Endothelial cell of umbilical vein (primary cell): ENCODE results near the gene ABCG5. TPM values are rescaled to one million over a fixed set of nuclear protein-coding genes. Genes with fewer than 3 reads are reported as not detected.

ENCODE experiments used
- BruUV-seq: library from RNA; stranded (reverse); fragments of 400-500 nt; replicated peaks from 2 replicates; lab custom pipeline; 2021; lab: Mats Ljungman, UMichigan
- CTCF ChIA-PET: fragments of 300-600, 350-600 bp; sonication (Branson Sonifier 250); formaldehyde crosslinking; loops from one replicate; lab custom pipeline; 2021; ENCODE audit warnings: antibody characterized with exemption, inconsistent platforms; lab: Charles Lee
- POLR2A ChIA-PET: fragments of 300-600, 350-600 bp; sonication (Branson Sonifier 250); formaldehyde crosslinking; loops from one replicate; lab custom pipeline; 2021; ENCODE audit warnings: antibody characterized with exemption, inconsistent platforms; lab: Charles Lee
- DNase-seq: peaks from one replicate; pipeline ENCODE4 v3.0.0-alpha.2; 2011; ENCODE audit warnings: low read depth, low spot score
- FAIRE-seq: peaks from 2 replicates; lab custom pipeline; 2011; peaks lifted over from hg19 to GRCh38; lab: Jason Lieb, UNC
- H2AFZ ChIP-seq: 2 replicates; pipeline ENCODE4 v1.6.0; 2012; ENCODE audit warnings: low read depth, low read length, control low read depth, inconsistent platforms
- H3K27ac ChIP-seq: 2 replicates; pipeline ENCODE4 v1.5.1; 2011; ENCODE audit warnings: low read depth, mild to moderate bottlenecking, control low read depth, low read length, moderate library complexity; ENCODE audit not compliant: insufficient read depth
- H3K27me3 ChIP-seq, 2 experiments: 2 replicates each; pipeline versions ENCODE4 v1.6.0 to v1.6.1; 2011; ENCODE audit warnings: low read length in 2 of 2, mixed read lengths in 1 of 2; ENCODE audit not compliant: control insufficient read depth in 2 of 2, insufficient read depth in 2 of 2
- H3K36me3 ChIP-seq, 2 experiments: 2 replicates in 1 of 2; 3 replicates in 1 of 2; pipeline ENCODE4 v1.5.1; 2011; ENCODE audit warnings: low read length in 2 of 2, mild to moderate bottlenecking in 1 of 2, moderate library complexity in 1 of 2; ENCODE audit not compliant: control insufficient read depth in 2 of 2, insufficient read depth in 2 of 2; ENCODE audit errors: extremely low read depth in 1 of 2
- H3K4me1 ChIP-seq: 3 replicates; pipeline ENCODE4 v1.5.1; 2011; ENCODE audit warnings: mild to moderate bottlenecking, low read length; ENCODE audit not compliant: control insufficient read depth, insufficient read depth; ENCODE audit errors: extremely low read depth
- H3K4me2 ChIP-seq: 2 replicates; pipeline ENCODE4 v1.6.1; 2011; ENCODE audit warnings: low read length, control low read depth, mixed read lengths; ENCODE audit not compliant: insufficient read depth
- H3K4me3 ChIP-seq, 3 experiments: fragments of 200-600 bp in 1 of 3; sonication (generic), shearing (Covaris generic) in 1 of 3; replicated peaks in 1 of 3; 2 replicates each; pipeline ENCODE4 v1.5.1; 2011 to 2016; ENCODE audit warnings: control low read depth in 3 of 3, low read length in 3 of 3, mild to moderate bottlenecking in 2 of 3, inconsistent platforms in 1 of 3, low read depth in 1 of 3, moderate library complexity in 1 of 3; ENCODE audit not compliant: insufficient read depth in 1 of 3
- H3K79me2 ChIP-seq: 2 replicates; pipeline ENCODE4 v1.6.0; 2012; ENCODE audit warnings: low read length, inconsistent platforms; ENCODE audit not compliant: control insufficient read depth, insufficient read depth
- H3K9ac ChIP-seq: replicated peaks from 2 replicates; pipeline ENCODE3; 2011; ENCODE audit warnings: low read length, control low read depth; ENCODE audit not compliant: insufficient read depth; ENCODE audit errors: extremely low read depth
- H3K9me1 ChIP-seq: replicated peaks from 3 replicates; pipeline ENCODE4 v1.6.0; 2011; ENCODE audit warnings: mild to moderate bottlenecking, low read length; ENCODE audit not compliant: control insufficient read depth, insufficient read depth; ENCODE audit errors: extremely low read depth
- H3K9me3 ChIP-seq: replicated peaks from 2 replicates; pipeline ENCODE4 v1.5.1; 2012; ENCODE audit warnings: low read length, inconsistent platforms; ENCODE audit not compliant: control insufficient read depth, insufficient read depth
- H4K20me1 ChIP-seq: replicated peaks from 2 replicates; pipeline ENCODE3; 2011; ENCODE audit warnings: mild to moderate bottlenecking, low read length; ENCODE audit not compliant: control insufficient read depth, insufficient read depth; ENCODE audit errors: extremely low read depth
- EZH2 ChIP-seq: IDR thresholded peaks from 2 replicates; pipeline ENCODE4 v1.6.1; 2012; ENCODE audit warnings: borderline replicate concordance, low read depth, mild to moderate bottlenecking, moderate library complexity, low read length, inconsistent platforms; ENCODE audit not compliant: severe bottlenecking
- FOS ChIP-seq: IDR thresholded peaks from 2 replicates; pipeline ENCODE4 v1.6.1; 2011; ENCODE audit warnings: mild to moderate bottlenecking, low read length, moderate library complexity, borderline replicate concordance; ENCODE audit not compliant: insufficient read depth
- GATA2 ChIP-seq: IDR thresholded peaks from 2 replicates; pipeline ENCODE4 v1.7.0; 2011; ENCODE audit warnings: low read depth, mild to moderate bottlenecking, moderate library complexity, mixed read lengths, low read length; ENCODE audit not compliant: insufficient read length, insufficient read depth
- JUN ChIP-seq: IDR thresholded peaks from 2 replicates; pipeline ENCODE4 v1.6.1; 2011; ENCODE audit warnings: borderline replicate concordance, low read depth; ENCODE audit not compliant: insufficient read length, insufficient read depth
- MYC ChIP-seq: IDR thresholded peaks from one replicate; pipeline ENCODE4 v1.6.1; 2011; ENCODE audit warnings: mild to moderate bottlenecking, low read depth, low read length
- POLR2A ChIP-seq: IDR thresholded peaks from 2 replicates; pipeline ENCODE4 v1.6.1; 2012; ENCODE audit warnings: low read depth, mild to moderate bottlenecking, control low read depth, low read length
- POLR2AphosphoS5 ChIP-seq: IDR thresholded peaks from 2 replicates; pipeline ENCODE4 v1.6.1; 2012; ENCODE audit warnings: low read depth, mild to moderate bottlenecking, control low read depth, low read length, moderate library complexity; ENCODE audit not compliant: insufficient read depth
- dilution Hi-C: fragments of 300-500 bp; cut with MboI; formaldehyde crosslinking; loops from one replicate; pipeline ENCODE4 v1.15.0; 2019; ENCODE audit warnings: low sequenced_read_pairs; ENCODE audit not compliant: extremely low pct_ligation_motif_present
- intact Hi-C: fragments of 100-400 bp; cut with micrococcal nuclease; formaldehyde crosslinking; loops from one replicate; pipeline ENCODE4 v1.10.0; 2022
- polyA plus RNA-seq, 4 experiments: library from polyadenylated mRNA; depleted of rRNA in 3 of 4; stranded (reverse) in 3 of 4; unstranded in 1 of 4; fragments of >200 nt; gene quantifications; 2 replicates each; pipeline versions ENCODE4 v1.2.1 to v1.2.3, GENCODE V29; 2011 to 2012; ENCODE audit warnings: missing spikeins in 1 of 4
- total RNA-seq: library from RNA; stranded (reverse); gene quantifications from 2 replicates; pipeline ENCODE4 v1.2.3, GENCODE V29; 2021
- TF ChIP-seq, protein P1 (sequence below), 2 donors: IDR thresholded peaks; 1 replicate in 1 of 2; 2 replicates in 1 of 2; pipeline ENCODE4 v1.5.1; 2011; ENCODE audit warnings: low read length in 2 of 2, mild to moderate bottlenecking in 2 of 2, moderate library complexity in 2 of 2, control low read depth in 1 of 2, inconsistent platforms in 1 of 2, low read depth in 1 of 2; ENCODE audit not compliant: insufficient read depth in 1 of 2; ENCODE audit errors: extremely low read depth in 1 of 2
- TF ChIP-seq, protein P2 (sequence below): IDR thresholded peaks from 2 replicates; pipeline ENCODE4 v1.6.1; 2011; ENCODE audit not compliant: insufficient read depth, insufficient read length

Gene ABCG5
- total and polyA plus RNA-seq, 2 donors (not counting 3 experiments of a cell fraction or from before 2014, with no cell fraction given) = not detected

DNA sequence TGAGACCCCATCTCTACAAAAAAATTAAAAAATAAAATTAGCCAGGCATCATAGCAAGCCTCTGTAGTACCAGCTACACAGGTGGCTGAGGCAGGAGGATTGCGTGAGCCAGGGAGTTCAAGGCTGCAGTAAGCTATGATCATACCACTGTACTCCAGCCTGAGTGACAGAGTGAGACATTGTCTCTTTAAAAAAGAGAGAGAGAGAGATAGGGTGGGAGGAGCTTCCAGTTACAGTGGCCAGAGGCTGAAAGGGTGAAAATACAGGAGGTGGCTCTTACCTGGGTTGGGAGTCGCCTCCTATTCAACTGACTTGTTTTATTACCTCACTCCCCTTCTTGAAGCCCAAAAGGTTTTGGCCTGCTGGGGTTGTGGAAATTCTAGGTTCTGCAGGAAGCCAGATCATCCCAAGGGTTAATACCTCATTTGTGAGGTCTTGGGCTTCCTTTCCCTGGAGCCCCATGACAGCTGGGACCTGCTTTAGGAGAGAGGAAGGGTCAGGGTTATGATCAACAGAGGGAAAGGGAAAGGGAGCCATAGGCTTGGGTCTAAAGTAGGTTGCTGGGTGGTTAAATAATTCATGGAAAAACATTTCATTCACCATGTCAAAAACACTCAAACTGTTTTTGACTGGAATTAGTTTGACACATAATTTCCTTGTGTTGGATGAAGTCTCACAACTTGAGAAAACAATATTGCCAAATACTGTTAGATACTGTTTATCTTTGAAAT, 47.4 kb downstream of the ABCG5 start:
- POLR2A ChIA-PET = no interaction called here
- no peak overlapping the region for H3K4me3 ChIP-seq
- no peaks in the 10 kb centered on the region for H3K4me1 ChIP-seq
- no peak overlapping the region for H3K4me2 ChIP-seq
- H3K27me3 ChIP-seq = no peaks in the 10 kb centered on the region
- CTCF ChIA-PET = no interaction called here
- H3K9me1 ChIP-seq = no peaks in the 10 kb centered on the region
- H3K9me3 ChIP-seq = no peaks in the 10 kb centered on the region
- dilution Hi-C loops = no loop called here
- no peaks in the 10 kb centered on the region for H4K20me1 ChIP-seq
- no peak overlapping the region for H3K9ac ChIP-seq
- no peak for FAIRE-seq
- no peak overlapping the region for H3K27ac ChIP-seq
- no TSS peak for BruUV-seq
- H3K36me3 ChIP-seq = no peaks in the 10 kb centered on the region
- intact Hi-C loops = no loop called here
- H2AFZ ChIP-seq = no peak overlapping the region
- no peaks in the 10 kb centered on the region for H3K79me2 ChIP-seq
- TF ChIP-seq, protein P1, sequence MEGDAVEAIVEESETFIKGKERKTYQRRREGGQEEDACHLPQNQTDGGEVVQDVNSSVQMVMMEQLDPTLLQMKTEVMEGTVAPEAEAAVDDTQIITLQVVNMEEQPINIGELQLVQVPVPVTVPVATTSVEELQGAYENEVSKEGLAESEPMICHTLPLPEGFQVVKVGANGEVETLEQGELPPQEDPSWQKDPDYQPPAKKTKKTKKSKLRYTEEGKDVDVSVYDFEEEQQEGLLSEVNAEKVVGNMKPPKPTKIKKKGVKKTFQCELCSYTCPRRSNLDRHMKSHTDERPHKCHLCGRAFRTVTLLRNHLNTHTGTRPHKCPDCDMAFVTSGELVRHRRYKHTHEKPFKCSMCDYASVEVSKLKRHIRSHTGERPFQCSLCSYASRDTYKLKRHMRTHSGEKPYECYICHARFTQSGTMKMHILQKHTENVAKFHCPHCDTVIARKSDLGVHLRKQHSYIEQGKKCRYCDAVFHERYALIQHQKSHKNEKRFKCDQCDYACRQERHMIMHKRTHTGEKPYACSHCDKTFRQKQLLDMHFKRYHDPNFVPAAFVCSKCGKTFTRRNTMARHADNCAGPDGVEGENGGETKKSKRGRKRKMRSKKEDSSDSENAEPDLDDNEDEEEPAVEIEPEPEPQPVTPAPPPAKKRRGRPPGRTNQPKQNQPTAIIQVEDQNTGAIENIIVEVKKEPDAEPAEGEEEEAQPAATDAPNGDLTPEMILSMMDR (IDR thresholded peaks at IDR 0.05; ENCODE audit: extremely low read depth in 1 of 2, insufficient read depth in 1 of 2, low read depth in 1 of 2, low read length in 2 of 2) = no peak
- no peak for TF ChIP-seq EZH2
- TF ChIP-seq POLR2A = no peak
- no peak for TF ChIP-seq MYC
- no peak for TF ChIP-seq FOS
- no peak for TF ChIP-seq JUN
- TF ChIP-seq, protein P2, sequence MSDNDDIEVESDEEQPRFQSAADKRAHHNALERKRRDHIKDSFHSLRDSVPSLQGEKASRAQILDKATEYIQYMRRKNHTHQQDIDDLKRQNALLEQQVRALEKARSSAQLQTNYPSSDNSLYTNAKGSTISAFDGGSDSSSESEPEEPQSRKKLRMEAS = no peak
- no peak for TF ChIP-seq GATA2
- TF ChIP-seq POLR2AphosphoS5 = no peak
- no peak for DNase-seq
